Esophagus muscularis mucosa (tissue), 4 donors: Measurements from ENCODE around the gene LCN1. TPM values are rescaled to one million over a fixed set of nuclear protein-coding genes. Genes with fewer than 3 reads are reported as not detected.

ENCODE experiments used
- DNase-seq: peaks from one replicate; pipeline ENCODE4 v3.0.0-alpha.2; 2017; ENCODE audit errors: extremely low spot score
- H3K27ac ChIP-seq, 4 donors: fragments of 200-600 bp; sonication (generic); replicated peaks in 1 of 4; 1 replicate in 3 of 4; 2 replicates in 1 of 4; pipeline ENCODE4 v1.5.1; 2016 to 2019; ENCODE audit warnings: mild to moderate bottlenecking in 1 of 4
- H3K27me3 ChIP-seq, 4 donors: fragments of 200-600 bp; sonication (generic); one replicate each; pipeline versions ENCODE4 v1.5.1 to v1.6.0; 2016 to 2019
- H3K36me3 ChIP-seq, 4 donors: fragments of 200-600 bp; sonication (generic); one replicate each; pipeline ENCODE4 v1.5.1; 2016 to 2019
- H3K4me1 ChIP-seq, 4 donors: fragments of 200-600 bp; sonication (generic); one replicate each; pipeline ENCODE4 v1.5.1; 2016 to 2019
- H3K4me3 ChIP-seq, 4 donors: fragments of 200-600 bp; sonication (generic); 1 replicate in 2 of 4; 2 replicates in 2 of 4; pipeline ENCODE4 v1.5.1; 2016 to 2019; ENCODE audit warnings: mild to moderate bottlenecking in 4 of 4, moderate library complexity in 1 of 4
- H3K9me3 ChIP-seq, 4 donors: fragments of 200-600 bp; sonication (generic); 1 replicate in 3 of 4; 2 replicates in 1 of 4; pipeline ENCODE4 v1.5.1; 2016 to 2019
- CTCF ChIP-seq, 3 experiments: fragments of 200-600 bp in 2 of 3; fragments of 450-650 bp in 1 of 3; sonication (generic) in 2 of 3; IDR thresholded peaks; one replicate each; pipeline ENCODE4 v1.5.1; 2017 to 2019; ENCODE audit warnings: antibody characterized with exemption in 3 of 3, mild to moderate bottlenecking in 2 of 3, moderate library complexity in 1 of 3
- EP300 ChIP-seq: sonication (generic); formaldehyde crosslinking; IDR thresholded peaks from one replicate; pipeline ENCODE4 v1.6.1; 2017; ENCODE audit warnings: antibody characterized with exemption
- POLR2A ChIP-seq: fragments of 450-650 bp; IDR thresholded peaks from one replicate; pipeline ENCODE4 v1.6.1; 2017; ENCODE audit warnings: antibody characterized with exemption, moderate library complexity, mild to moderate bottlenecking, low read depth
- POLR2AphosphoS5 ChIP-seq, 2 donors: sonication (generic); formaldehyde crosslinking; IDR thresholded peaks; one replicate each; pipeline ENCODE4 v1.6.1; 2017; ENCODE audit warnings: antibody characterized with exemption in 2 of 2
- WGBS: methylation state at CpG from one replicate; pipeline ENCODE4 v1.1.5; 2018; 5-methylcytosine and 5-hydroxymethylcytosine counted together
- intact Hi-C: fragments of 100-400 bp; cut with DNase I; formaldehyde crosslinking; loops from one replicate; pipeline ENCODE4 v1.15.1; 2023
- total RNA-seq, 4 donors: library from RNA; depleted of rRNA; stranded (reverse); fragments of >200 nt; gene quantifications; one replicate each; pipeline versions ENCODE4 v1.1.0 to v1.2.1, GENCODE V29; 2016

The LCN1 gene
- total RNA-seq, 4 donors from 2014 or later = not detected

- intact Hi-C loops = no loop called here
- 80% methylated on average over 4 of the region's 4 CpGs for WGBS
- Histone ChIP-seq H3K27me3 (no peaks in the 10 kb centered on the region), H3K4me1 (no peaks in the 10 kb centered on the region), H3K36me3 (peaks cover 3 to 48% (median 32%) of the 10 kb centered on the region in 4 donors), H3K27ac (no peak overlapping the region), H3K9me3 (no peaks in the 10 kb centered on the region), H3K4me3 (no peak overlapping the region)
- no peak for DNase-seq
- TF ChIP-seq POLR2AphosphoS5 (IDR thresholded peaks at IDR 0.05) (no peak), CTCF (IDR thresholded peaks at IDR 0.05) (no peak), POLR2A (no peak), EP300 (no peak)
Measured at GRCh38 chr9:135491764-135492163, 29.5 kb upstream of the LCN1 start.

GRCh38 chr9:135492886-135493669 lies 28.2 kb upstream of the LCN1 start:
- no peaks in the 10 kb centered on the region for H3K9me3 ChIP-seq
- H3K27ac ChIP-seq = no peak overlapping the region
- no peaks in the 10 kb centered on the region for H3K27me3 ChIP-seq
- no peaks in the 10 kb centered on the region for H3K4me1 ChIP-seq
- TF ChIP-seq POLR2AphosphoS5 (IDR thresholded peaks at IDR 0.05) (no peak), CTCF (IDR thresholded peaks at IDR 0.05) (no peak), EP300 (no peak)
- H3K36me3 ChIP-seq = peaks cover 3 to 35% (median 19%) of the 10 kb centered on the region in 4 donors
- no peak for DNase-seq
- no peak overlapping the region for H3K4me3 ChIP-seq
- 92% methylated on average over 24 of the region's 27 CpGs for WGBS
- intact Hi-C loops = no loop called here

GRCh38 chr9:135494791-135495559 lies 26.3 kb upstream of the LCN1 start:
- WGBS = 89% methylated on average over 27 of the region's 30 CpGs
- TF ChIP-seq CTCF (IDR thresholded peaks at IDR 0.05) (no peak), POLR2AphosphoS5 (IDR thresholded peaks at IDR 0.05) (no peak), POLR2A (no peak), EP300 (no peak)

GRCh38 chr9:135498381-135499126 lies 22.7 kb upstream of the LCN1 start:
- H3K36me3 ChIP-seq = peaks cover 1 to 21% (median 19%) of the 10 kb centered on the region in 4 donors
- H3K27me3 ChIP-seq = no peaks in the 10 kb centered on the region
- no peak for DNase-seq
- TF ChIP-seq EP300 (no peak), POLR2A (no peak), POLR2AphosphoS5 (IDR thresholded peaks at IDR 0.05) (no peak)
- intact Hi-C loops = no loop called here
- 88% methylated on average over 11 of the region's 15 CpGs for WGBS
- H3K9me3 ChIP-seq = no peaks in the 10 kb centered on the region
- no peak overlapping the region for H3K27ac ChIP-seq
- H3K4me3 ChIP-seq = no peak overlapping the region
- H3K4me1 ChIP-seq = peaks cover 22 to 38% (median 31%) of the 10 kb centered on the region in 4 donors

More at GRCh38 chr9:135494791-135495559, 26.3 kb upstream of the LCN1 start:
- H3K4me1 ChIP-seq = peaks cover 7 to 10% (median 8%) of the 10 kb centered on the region in 4 donors
- no peak overlapping the region for H3K27ac ChIP-seq
- H3K4me3 ChIP-seq = no peak overlapping the region
- intact Hi-C loops = no loop called here
- H3K9me3 ChIP-seq = no peaks in the 10 kb centered on the region
- no peaks in the 10 kb centered on the region for H3K27me3 ChIP-seq
- H3K36me3 ChIP-seq = peaks cover 0 to 16% (median 3%) of the 10 kb centered on the region in 4 donors
- DNase-seq = no peak
